HCT116 (cell line): ENCODE measurements around the gene COL2A1. TPM values are rescaled to one million over a fixed set of nuclear protein-coding genes. Genes with fewer than 3 reads are reported as not detected.

Experiments used
- ATAC-seq: fragments of 200-7000 bp; cut with Tn5 transposase; 2 replicates; pipeline ENCODE4 v1.9.1; 2020; ENCODE audit warnings: mild to moderate bottlenecking, moderate library complexity
- BruUV-seq: library from RNA; stranded (reverse); fragments of 400-500 nt; replicated peaks from 2 replicates; lab custom pipeline; 2021; lab: Mats Ljungman, UMichigan
- CTCF ChIA-PET: fragments of 300-600 bp; sonication (Branson Sonifier 250); formaldehyde crosslinking; loops from one replicate; lab custom pipeline; 2021; ENCODE audit warnings: antibody characterized with exemption; lab: Charles Lee
- POLR2A ChIA-PET: fragments of 300-600, 350-600 bp; sonication (Branson Sonifier 250); formaldehyde crosslinking; loops from one replicate; lab custom pipeline; 2021; ENCODE audit warnings: antibody characterized with exemption; lab: Charles Lee
- RAD21 ChIA-PET, 2 experiments: fragments of 300-600 bp; sonication (Branson Sonifier 250); formaldehyde crosslinking; loops; one replicate each; lab custom pipeline; 2023; ENCODE audit warnings: low total read pairs in 2 of 2; ENCODE audit not compliant: uncharacterized antibody in 2 of 2, unreplicated experiment in 2 of 2, low non-redundant PET in 1 of 2; lab: Charles Lee
- DNase-seq: peaks from one replicate; pipeline ENCODE4 v3.0.0-alpha.2; 2010; ENCODE audit warnings: low read depth, low spot score
- H2AFZ ChIP-seq: fragments of 200-600 bp; shearing (Covaris generic), sonication (generic); 2 replicates; pipeline ENCODE4 v1.6.1; 2017; ENCODE audit warnings: low read depth, mixed run types, mixed read lengths, antibody characterized with exemption, low read length; ENCODE audit not compliant: poor library complexity, severe bottlenecking
- H3K27ac ChIP-seq: 2 replicates; pipeline ENCODE4 v1.5.1; 2012; ENCODE audit warnings: low read depth, low read length
- H3K27me3 ChIP-seq: fragments of 200-600 bp; sonication (generic); 2 replicates; pipeline ENCODE4 v1.6.1; 2016; ENCODE audit warnings: mixed run types, low read length, mixed read lengths; ENCODE audit not compliant: insufficient read depth
- H3K36me3 ChIP-seq, 2 experiments: fragments of 200-500 bp in 1 of 2; fragments of 200-600 bp in 1 of 2; sonication (Bioruptor generic) in 1 of 2; sonication (generic) in 1 of 2; 2 replicates each; pipeline versions ENCODE4 v1.5.1 to v1.6.1; 2014 to 2016; ENCODE audit warnings: low read length in 2 of 2, inconsistent platforms in 1 of 2, mixed read lengths in 1 of 2, mixed run types in 1 of 2; ENCODE audit not compliant: insufficient read depth in 2 of 2, control insufficient read depth in 1 of 2
- H3K4me1 ChIP-seq, 2 experiments: fragments of 200-600 bp in 1 of 2; sonication (generic) in 1 of 2; 2 replicates each; pipeline versions ENCODE4 v1.5.1 to v1.6.1; 2012 to 2017; ENCODE audit warnings: low read length in 2 of 2, inconsistent platforms in 1 of 2, mild to moderate bottlenecking in 1 of 2, mixed read lengths in 1 of 2, mixed run types in 1 of 2, moderate library complexity in 1 of 2; ENCODE audit not compliant: insufficient read depth in 2 of 2, control insufficient read depth in 1 of 2
- H3K4me2 ChIP-seq: fragments of 200-600 bp; sonication (generic); 2 replicates; pipeline ENCODE4 v1.6.1; 2017; ENCODE audit warnings: mixed run types, low read length, mixed read lengths
- H3K4me3 ChIP-seq, 2 experiments: fragments of 200-600 bp in 1 of 2; sonication (generic) in 1 of 2; replicated peaks in 1 of 2; 2 replicates each; pipeline ENCODE4 v1.5.1; 2011 to 2016; ENCODE audit warnings: low read length in 2 of 2, control low read depth in 1 of 2, low read depth in 1 of 2, mild to moderate bottlenecking in 1 of 2, mixed read lengths in 1 of 2, mixed run types in 1 of 2
- H3K79me2 ChIP-seq: fragments of 200-600 bp; sonication (generic); 2 replicates; pipeline ENCODE4 v1.6.1; 2017; ENCODE audit warnings: mild to moderate bottlenecking, mixed run types, low read length, moderate library complexity, mixed read lengths; ENCODE audit not compliant: insufficient read depth
- H3K9ac ChIP-seq: fragments of 200-600 bp; sonication (generic); 2 replicates; pipeline ENCODE4 v1.6.1; 2016; ENCODE audit warnings: low read length, mixed read lengths
- H3K9me2 ChIP-seq: fragments of 200-600 bp; sonication (generic), shearing (Covaris generic); 2 replicates; pipeline ENCODE4 v1.6.1; 2017; ENCODE audit warnings: mixed run types, mild to moderate bottlenecking, moderate library complexity; ENCODE audit not compliant: insufficient read depth
- H3K9me3 ChIP-seq, 2 experiments: fragments of 200-500 bp in 1 of 2; fragments of 200-600 bp in 1 of 2; sonication (Bioruptor generic) in 1 of 2; sonication (generic) in 1 of 2; 2 replicates each; pipeline ENCODE4 v1.6.1; 2014 to 2017; ENCODE audit warnings: low read length in 2 of 2, mixed read lengths in 2 of 2, inconsistent platforms in 1 of 2, low read depth in 1 of 2, mild to moderate bottlenecking in 1 of 2, mixed run types in 1 of 2, moderate library complexity in 1 of 2; ENCODE audit not compliant: control insufficient read depth in 1 of 2, insufficient read depth in 1 of 2
- H4K20me1 ChIP-seq: fragments of 200-600 bp; sonication (generic), shearing (Covaris generic); 2 replicates; pipeline ENCODE4 v1.6.1; 2017; ENCODE audit warnings: mixed run types, mild to moderate bottlenecking, moderate library complexity; ENCODE audit not compliant: insufficient read depth
- ELF1 ChIP-seq: IDR thresholded peaks from 2 replicates; pipeline ENCODE4 v1.6.1; 2012; ENCODE audit warnings: low read depth, borderline replicate concordance
- EZH2 ChIP-seq: fragments of 200-600 bp; sonication (generic); IDR thresholded peaks from 2 replicates; pipeline ENCODE4 v1.6.1; 2017; ENCODE audit warnings: antibody characterized with exemption, mixed run types
- POLR2A ChIP-seq: IDR thresholded peaks from 2 replicates; pipeline ENCODE4 v1.7.0; 2011; ENCODE audit warnings: borderline replicate concordance; ENCODE audit not compliant: insufficient read depth, insufficient read length; ENCODE audit errors: extremely low read depth
- SP1 ChIP-seq: IDR thresholded peaks from 2 replicates; pipeline ENCODE4 v1.6.1; 2012; ENCODE audit warnings: low read depth
- SRF ChIP-seq: IDR thresholded peaks from 2 replicates; pipeline ENCODE4 v1.6.1; 2012; ENCODE audit warnings: low read depth
- TCF7L2 ChIP-seq: IDR thresholded peaks from 2 replicates; pipeline ENCODE4 v1.7.0; 2011; ENCODE audit warnings: borderline replicate concordance, inconsistent platforms; ENCODE audit not compliant: insufficient read depth, insufficient read length; ENCODE audit errors: extremely low read depth
- YY1 ChIP-seq: IDR thresholded peaks from 2 replicates; pipeline ENCODE4 v1.6.1; 2011; ENCODE audit warnings: low read length, low read depth, moderate library complexity, mild to moderate bottlenecking; ENCODE audit not compliant: insufficient replicate concordance; ENCODE audit errors: extremely low read depth
- ZNF274 ChIP-seq: fragments of 200-500 bp; sonication (Bioruptor generic); IDR thresholded peaks from 2 replicates; pipeline ENCODE4 v1.6.1; 2014; ENCODE audit warnings: mild to moderate bottlenecking, low read depth, low read length, inconsistent platforms
- intact Hi-C: fragments of 100-400 bp; cut with micrococcal nuclease; formaldehyde crosslinking; loops from 2 replicates; pipeline ENCODE4 v1.10.0; 2022
- total RNA-seq: library from RNA; stranded (reverse); gene quantifications from one replicate; pipeline ENCODE4 v1.2.1, GENCODE V29; 2021; ENCODE audit not compliant: unreplicated experiment
- TF ChIP-seq, protein P1 (sequence below): IDR thresholded peaks from 2 replicates; pipeline ENCODE4 v1.6.1; 2011; ENCODE audit warnings: mild to moderate bottlenecking, low read length, moderate library complexity; ENCODE audit not compliant: insufficient replicate concordance; ENCODE audit errors: extremely low read depth

The COL2A1 gene
- total RNA-seq, 1 experiment from 2014 or later = 0.22 TPM

GRCh38 chr12:47938594-47938993, 65.7 kb downstream of the COL2A1 start:
- no peaks in the 10 kb centered on the region for H4K20me1 ChIP-seq
- ATAC-seq (no peak), DNase-seq (no peak)
- H3K27me3 ChIP-seq = no peaks in the 10 kb centered on the region
- H3K4me3 ChIP-seq = no peak overlapping the region
- no peaks in the 10 kb centered on the region for H3K9me3 ChIP-seq
- no peak overlapping the region for H3K27ac ChIP-seq
- TF ChIP-seq SP1 = no peak
- TF ChIP-seq ELF1 = no peak
- no peak for TF ChIP-seq TCF7L2
- no peak for TF ChIP-seq YY1
- no peak for TF ChIP-seq ZNF274
- no peak for TF ChIP-seq SRF
- no peak for TF ChIP-seq EZH2
- TF ChIP-seq POLR2A = no peak
- TF ChIP-seq, protein P1, sequence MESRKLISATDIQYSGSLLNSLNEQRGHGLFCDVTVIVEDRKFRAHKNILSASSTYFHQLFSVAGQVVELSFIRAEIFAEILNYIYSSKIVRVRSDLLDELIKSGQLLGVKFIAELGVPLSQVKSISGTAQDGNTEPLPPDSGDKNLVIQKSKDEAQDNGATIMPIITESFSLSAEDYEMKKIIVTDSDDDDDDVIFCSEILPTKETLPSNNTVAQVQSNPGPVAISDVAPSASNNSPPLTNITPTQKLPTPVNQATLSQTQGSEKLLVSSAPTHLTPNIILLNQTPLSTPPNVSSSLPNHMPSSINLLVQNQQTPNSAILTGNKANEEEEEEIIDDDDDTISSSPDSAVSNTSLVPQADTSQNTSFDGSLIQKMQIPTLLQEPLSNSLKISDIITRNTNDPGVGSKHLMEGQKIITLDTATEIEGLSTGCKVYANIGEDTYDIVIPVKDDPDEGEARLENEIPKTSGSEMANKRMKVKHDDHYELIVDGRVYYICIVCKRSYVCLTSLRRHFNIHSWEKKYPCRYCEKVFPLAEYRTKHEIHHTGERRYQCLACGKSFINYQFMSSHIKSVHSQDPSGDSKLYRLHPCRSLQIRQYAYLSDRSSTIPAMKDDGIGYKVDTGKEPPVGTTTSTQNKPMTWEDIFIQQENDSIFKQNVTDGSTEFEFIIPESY = no peak
- peaks cover 0 to 16% of the 10 kb centered on the region in 2 experiments; a peak in 2 of 4 replicates for H3K4me1 ChIP-seq
- CTCF ChIA-PET = interaction anchor here (2.1 kb wide), 1 partner anchor 10 kb away, joined by 8 read pairs; no protein-coding TSS in a partner anchor
- H3K79me2 ChIP-seq = no peaks in the 10 kb centered on the region
- no peak overlapping the region for H2AFZ ChIP-seq
- H3K9me2 ChIP-seq = no peaks in the 10 kb centered on the region
- BruUV-seq = no TSS peak
- no peaks in the 10 kb centered on the region for H3K36me3 ChIP-seq
- H3K9ac ChIP-seq = no peak overlapping the region
- POLR2A ChIA-PET = no interaction called here
- intact Hi-C loops = no loop called here
- no peak overlapping the region for H3K4me2 ChIP-seq
- RAD21 ChIA-PET = no interaction called here
